Measurements from ENCODE around the gene RANBP17. TPM values are rescaled to one million over a fixed set of nuclear protein-coding genes. Genes with fewer than 3 reads are reported as not detected.

RANBP17 gene
- total RNA-seq, 1 donor from 2014 or later: 6.8 TPM

- TF ChIP-seq, protein P1, sequence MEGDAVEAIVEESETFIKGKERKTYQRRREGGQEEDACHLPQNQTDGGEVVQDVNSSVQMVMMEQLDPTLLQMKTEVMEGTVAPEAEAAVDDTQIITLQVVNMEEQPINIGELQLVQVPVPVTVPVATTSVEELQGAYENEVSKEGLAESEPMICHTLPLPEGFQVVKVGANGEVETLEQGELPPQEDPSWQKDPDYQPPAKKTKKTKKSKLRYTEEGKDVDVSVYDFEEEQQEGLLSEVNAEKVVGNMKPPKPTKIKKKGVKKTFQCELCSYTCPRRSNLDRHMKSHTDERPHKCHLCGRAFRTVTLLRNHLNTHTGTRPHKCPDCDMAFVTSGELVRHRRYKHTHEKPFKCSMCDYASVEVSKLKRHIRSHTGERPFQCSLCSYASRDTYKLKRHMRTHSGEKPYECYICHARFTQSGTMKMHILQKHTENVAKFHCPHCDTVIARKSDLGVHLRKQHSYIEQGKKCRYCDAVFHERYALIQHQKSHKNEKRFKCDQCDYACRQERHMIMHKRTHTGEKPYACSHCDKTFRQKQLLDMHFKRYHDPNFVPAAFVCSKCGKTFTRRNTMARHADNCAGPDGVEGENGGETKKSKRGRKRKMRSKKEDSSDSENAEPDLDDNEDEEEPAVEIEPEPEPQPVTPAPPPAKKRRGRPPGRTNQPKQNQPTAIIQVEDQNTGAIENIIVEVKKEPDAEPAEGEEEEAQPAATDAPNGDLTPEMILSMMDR (IDR thresholded peaks at IDR 0.05; ENCODE audit: insufficient read depth, low read length, severe bottlenecking): no peak
- Histone ChIP-seq H3K36me3 (ENCODE audit: control insufficient read depth, insufficient read depth, low read length) (no peaks in the 10 kb centered on the region), H3K27me3 (ENCODE audit: control insufficient read depth, insufficient read depth, low read length) (no peaks in the 10 kb centered on the region), H3K4me3 (ENCODE audit: low read depth, low read length) (no peak overlapping the region)
- FAIRE-seq (no peak), DNase-seq (ENCODE audit: low read depth) (no peak)
Observed at GRCh38 chr5:171129308-171129707, 267.5 kb downstream of the RANBP17 start.

- DNase-seq (ENCODE audit: low read depth) (no peak), FAIRE-seq (no peak)
- no peaks in the 10 kb centered on the region for H3K36me3 ChIP-seq (ENCODE audit: control insufficient read depth, insufficient read depth, low read length)
- TF ChIP-seq, protein P1 (IDR thresholded peaks at IDR 0.05; ENCODE audit: insufficient read depth, low read length, severe bottlenecking): no peak
- H3K4me3 ChIP-seq (ENCODE audit: low read depth, low read length): no peak overlapping the region
- H3K27me3 ChIP-seq (ENCODE audit: control insufficient read depth, insufficient read depth, low read length): no peaks in the 10 kb centered on the region
Observed at GRCh38 chr5:171131497-171131896, 269.7 kb downstream of the RANBP17 start.

GRCh38 chr5:171137768-171138525, 276.1 kb downstream of the RANBP17 start:
- FAIRE-seq: no peak
- no peak overlapping the region for H3K4me3 ChIP-seq (ENCODE audit: low read depth, low read length)

DNA sequence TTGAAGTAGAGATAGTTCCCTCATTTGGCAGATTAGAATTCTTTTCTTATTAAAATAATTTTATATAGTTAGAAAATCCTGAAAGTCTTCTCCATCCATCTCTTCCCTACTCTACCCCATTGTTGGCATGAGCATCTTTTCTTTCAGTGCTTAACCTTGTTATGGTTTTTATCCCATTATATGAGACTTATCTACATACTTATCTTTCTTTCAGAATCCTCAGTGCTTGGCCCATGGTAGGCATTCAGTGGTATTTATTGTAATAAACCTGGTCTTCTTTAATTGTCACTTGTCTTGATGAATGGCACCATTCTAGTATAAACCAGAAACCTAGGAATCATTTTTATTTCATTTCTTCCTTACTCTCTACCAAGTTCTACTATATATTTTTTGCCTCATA, 277.4 kb downstream of the RANBP17 start:
- no peak overlapping the region for H3K4me3 ChIP-seq (ENCODE audit: low read depth, low read length)
- no peak for FAIRE-seq
- no peak for DNase-seq (ENCODE audit: low read depth)
- no peaks in the 10 kb centered on the region for H3K27me3 ChIP-seq (ENCODE audit: control insufficient read depth, insufficient read depth, low read length)
- TF ChIP-seq, protein P1 (IDR thresholded peaks at IDR 0.05; ENCODE audit: insufficient read depth, low read length, severe bottlenecking): no peak
- H3K36me3 ChIP-seq (ENCODE audit: control insufficient read depth, insufficient read depth, low read length): no peaks in the 10 kb centered on the region

More at GRCh38 chr5:171137768-171138525, 276.1 kb downstream of the RANBP17 start:
- DNase-seq (ENCODE audit: low read depth): peak; percentile 66
- Histone ChIP-seq H3K36me3 (ENCODE audit: control insufficient read depth, insufficient read depth, low read length) (no peaks in the 10 kb centered on the region), H3K27me3 (ENCODE audit: control insufficient read depth, insufficient read depth, low read length) (no peaks in the 10 kb centered on the region)
- TF ChIP-seq, protein P1 (IDR thresholded peaks at IDR 0.05; ENCODE audit: insufficient read depth, low read length, severe bottlenecking): no peak

DNA sequence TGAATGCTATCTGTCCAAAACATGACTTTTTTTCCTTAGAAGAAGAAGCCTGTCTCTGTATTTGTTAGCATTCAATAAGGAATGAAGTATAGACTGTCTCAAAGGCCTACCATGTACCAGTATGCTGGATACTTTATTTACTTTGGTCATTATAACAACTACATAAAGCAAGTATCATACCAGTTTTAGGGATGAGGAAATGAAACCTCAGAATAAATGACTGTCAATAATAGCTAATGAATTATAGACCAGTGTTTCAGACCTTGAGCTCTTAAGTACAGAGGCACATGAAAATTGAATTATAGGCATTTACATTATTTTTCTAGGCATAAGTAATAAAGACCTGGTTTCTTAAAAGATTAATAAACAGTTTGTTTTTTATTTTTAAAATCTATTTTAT, 280.8 kb downstream of the RANBP17 start:
- Histone ChIP-seq H3K36me3 (ENCODE audit: control insufficient read depth, insufficient read depth, low read length) (no peaks in the 10 kb centered on the region), H3K27me3 (ENCODE audit: control insufficient read depth, insufficient read depth, low read length) (no peaks in the 10 kb centered on the region), H3K4me3 (ENCODE audit: low read depth, low read length) (no peak overlapping the region)
- TF ChIP-seq, protein P1 (IDR thresholded peaks at IDR 0.05; ENCODE audit: insufficient read depth, low read length, severe bottlenecking): no peak
- FAIRE-seq (no peak), DNase-seq (ENCODE audit: low read depth) (no peak)

- FAIRE-seq: no peak
- H3K4me3 ChIP-seq (ENCODE audit: low read depth, low read length): no peak overlapping the region
Observed at GRCh38 chr5:171143171-171143570, 281.4 kb downstream of the RANBP17 start.

More at GRCh38 chr5:171143171-171143570, 281.4 kb downstream of the RANBP17 start:
- TF ChIP-seq, protein P1 (IDR thresholded peaks at IDR 0.05; ENCODE audit: insufficient read depth, low read length, severe bottlenecking): no peak
- DNase-seq (ENCODE audit: low read depth): no peak
- Histone ChIP-seq H3K27me3 (ENCODE audit: control insufficient read depth, insufficient read depth, low read length) (no peaks in the 10 kb centered on the region), H3K36me3 (ENCODE audit: control insufficient read depth, insufficient read depth, low read length) (no peaks in the 10 kb centered on the region)
